ENCODE measurements around the gene C6orf136. TPM values are rescaled to one million over a fixed set of nuclear protein-coding genes. Genes with fewer than 3 reads are reported as not detected.

C6orf136 gene
- total and polyA plus RNA-seq, 9 of the 15 experiments (the other 6 are each of a cell fraction or from before 2014, with no cell fraction given) = 14.1 to 63.1 (median 18.4) TPM

DNA sequence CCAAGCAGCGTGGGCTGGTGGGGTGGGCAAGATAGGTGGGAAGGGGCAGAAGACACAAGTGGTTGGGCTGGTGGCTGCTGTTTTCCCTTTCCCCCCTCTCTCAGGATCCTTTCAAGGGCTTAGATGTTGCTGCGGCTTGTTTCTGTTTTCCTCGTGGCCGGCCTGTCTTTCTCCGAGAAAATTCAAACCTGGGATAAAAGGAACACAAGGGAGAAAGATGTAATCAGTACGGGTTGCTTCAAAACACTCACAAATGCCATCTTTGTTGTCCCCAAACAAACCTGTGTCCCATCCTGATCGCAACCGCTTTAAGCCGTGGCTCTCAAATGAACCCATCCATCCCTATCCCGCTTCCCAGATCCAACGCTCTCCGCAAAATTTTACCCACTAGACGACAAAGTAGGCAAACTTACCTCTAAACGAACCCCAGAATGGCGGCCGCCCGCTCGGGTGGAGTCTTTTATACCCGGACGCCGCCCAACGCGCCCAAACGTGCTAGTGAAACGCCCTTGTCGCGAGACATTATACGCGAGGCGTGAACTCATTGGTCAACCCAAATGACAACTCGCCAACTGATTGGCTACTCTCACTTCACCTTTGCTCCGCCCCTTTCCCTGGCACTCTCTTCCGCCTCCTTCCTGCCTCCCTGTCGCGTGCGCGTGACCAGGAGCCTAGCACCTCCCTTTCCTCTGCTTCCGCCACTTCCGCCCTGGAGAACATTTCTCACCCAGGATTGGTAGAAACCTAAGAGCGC, 29.9 kb upstream of the C6orf136 start, which contains the start of gene PPP1R10:
PPP1R10 (minus strand) TSS at position 433 of the 754 bp plus-strand sequence. CDS start 7,299 bp downstream, outside the sequence.
- Histone ChIP-seq H3K79me2 (ENCODE audit: control insufficient read depth, insufficient read depth, low read length) (peaks cover 76% of the 10 kb centered on the region), H3K4me3 (peak within 1 kb of the TSS; percentile 68), H3K27me3 (ENCODE audit: control insufficient read depth in 2 of 2, insufficient read depth in 2 of 2, low read length in 2 of 2) (no peaks in the 10 kb centered on the region), H3K9me1 (ENCODE audit: control insufficient read depth, insufficient read depth, low read length) (no peaks in the 10 kb centered on the region), H3K36me3 (ENCODE audit: control insufficient read depth, insufficient read depth, low read length) (peaks cover 69% of the 10 kb centered on the region), H3K4me2 (ENCODE audit: insufficient read depth, low read length) (peak within 1 kb of the TSS; percentile 99), H2AFZ (ENCODE audit: low read depth, low read length) (peak within 1 kb of the TSS; percentile 97), H3K27ac (ENCODE audit: extremely low read depth, low read depth, low read length) (peak within 1 kb of the TSS; percentile 99), H3K4me1 (replicated peaks in 1 of 2; ENCODE audit: control insufficient read depth in 2 of 2, insufficient read depth in 2 of 2, low read length in 2 of 2) (peaks cover 4 to 26% of the 10 kb centered on the region in 2 experiments; a peak in 4 of 5 replicates), H4K20me1 (replicated peaks; ENCODE audit: control insufficient read depth, insufficient read depth, low read length) (peaks cover 8% of the 10 kb centered on the region; the same call in 1 of the 2 replicates), H3K9me3 (replicated peaks; ENCODE audit: control insufficient read depth, insufficient read depth, low read depth, low read length) (no peaks in the 10 kb centered on the region), H3K9ac (ENCODE audit: insufficient read depth in 1 of 2, low read depth in 2 of 2, low read length in 2 of 2) (peak within 1 kb of the TSS; percentile 92 to 99)
- DNase-seq (ENCODE audit: extremely low read depth in 1 of 4, low spot score in 3 of 4) = peak; percentile 96 to 100 (median 98)
- WGBS (ENCODE audit: insufficient coverage, low coverage, missing lambda C conversion rate) = under 1% methylated on average over 40 of the region's 40 CpGs
- in situ Hi-C loops (cut with MboI) = no loop called here
- POLR2A ChIA-PET = interaction anchor here (0.6 to 1.8 kb wide), 15 partner anchors 9 to 266 kb away, joined by 3 to 8 read pairs (median 6); partner anchors contain the start of gene C6orf136
- CTCF ChIA-PET (ENCODE audit: low intra/inter-chr PET ratio) = no interaction called here
- ATAC-seq = peak; percentile 77
- intact Hi-C loops (cut with micrococcal nuclease) = loop anchor here (1.0 to 5.0 kb wide), 3 partner anchors 30 to 210 kb away; partner anchors contain the start of genes C6orf136 and MDC1
- FAIRE-seq = peak; percentile 99
- TSS peak; percentile 77 for BruUV-seq (replicated peaks)
- TF ChIP-seq ETV5 (CRISPR knock-in tag; IDR thresholded peaks at IDR 0.05; ENCODE audit: low read depth) (no peak; the same call in 1 of the 2 replicates), ZNF133 (CRISPR knock-in tag; IDR thresholded peaks at IDR 0.05) (0 out of 2 replicates have a peak, but pooled peaks have one; percentile 21), PYGO2 (tag; IDR thresholded peaks at IDR 0.05) (no peak; the same call in 1 of the 2 replicates), ZNF644 (tag; IDR thresholded peaks at IDR 0.05; ENCODE audit: low read depth) (no peak), RFX5 (IDR thresholded peaks at IDR 0.05; ENCODE audit: low read depth, low read length) (no peak), MEF2A (IDR thresholded peaks at IDR 0.05; ENCODE audit: control insufficient read depth, low read depth, low read length) (peak; percentile 37; the same call in 1 of the 2 replicates), FOSL1 (tag; conservative IDR thresholded peaks at IDR 0.05) (no peak), STAG1 (CRISPR knock-in tag; IDR thresholded peaks at IDR 0.05; ENCODE audit: borderline replicate concordance) (no peak), ASH1L (IDR thresholded peaks at IDR 0.05; ENCODE audit: borderline replicate concordance, low read depth, partially characterized antibody) (peak; percentile 94), CHD2 (IDR thresholded peaks at IDR 0.05; ENCODE audit: low read depth, low read length) (peak; percentile 98), ZNF766 (CRISPR knock-in tag; conservative IDR thresholded peaks at IDR 0.05) (0 out of 2 replicates have a peak, but pooled peaks have one; percentile 22), MXI1 (IDR thresholded peaks at IDR 0.05; ENCODE audit: low read depth, low read length) (no peak; the same call in 1 of the 2 replicates), PHF21A (IDR thresholded peaks at IDR 0.05; ENCODE audit: borderline replicate concordance, low read depth) (no peak), MEF2D (tag; conservative IDR thresholded peaks at IDR 0.05; ENCODE audit: low read depth) (peak; percentile 65)
- TF ChIP-seq, protein P1, sequence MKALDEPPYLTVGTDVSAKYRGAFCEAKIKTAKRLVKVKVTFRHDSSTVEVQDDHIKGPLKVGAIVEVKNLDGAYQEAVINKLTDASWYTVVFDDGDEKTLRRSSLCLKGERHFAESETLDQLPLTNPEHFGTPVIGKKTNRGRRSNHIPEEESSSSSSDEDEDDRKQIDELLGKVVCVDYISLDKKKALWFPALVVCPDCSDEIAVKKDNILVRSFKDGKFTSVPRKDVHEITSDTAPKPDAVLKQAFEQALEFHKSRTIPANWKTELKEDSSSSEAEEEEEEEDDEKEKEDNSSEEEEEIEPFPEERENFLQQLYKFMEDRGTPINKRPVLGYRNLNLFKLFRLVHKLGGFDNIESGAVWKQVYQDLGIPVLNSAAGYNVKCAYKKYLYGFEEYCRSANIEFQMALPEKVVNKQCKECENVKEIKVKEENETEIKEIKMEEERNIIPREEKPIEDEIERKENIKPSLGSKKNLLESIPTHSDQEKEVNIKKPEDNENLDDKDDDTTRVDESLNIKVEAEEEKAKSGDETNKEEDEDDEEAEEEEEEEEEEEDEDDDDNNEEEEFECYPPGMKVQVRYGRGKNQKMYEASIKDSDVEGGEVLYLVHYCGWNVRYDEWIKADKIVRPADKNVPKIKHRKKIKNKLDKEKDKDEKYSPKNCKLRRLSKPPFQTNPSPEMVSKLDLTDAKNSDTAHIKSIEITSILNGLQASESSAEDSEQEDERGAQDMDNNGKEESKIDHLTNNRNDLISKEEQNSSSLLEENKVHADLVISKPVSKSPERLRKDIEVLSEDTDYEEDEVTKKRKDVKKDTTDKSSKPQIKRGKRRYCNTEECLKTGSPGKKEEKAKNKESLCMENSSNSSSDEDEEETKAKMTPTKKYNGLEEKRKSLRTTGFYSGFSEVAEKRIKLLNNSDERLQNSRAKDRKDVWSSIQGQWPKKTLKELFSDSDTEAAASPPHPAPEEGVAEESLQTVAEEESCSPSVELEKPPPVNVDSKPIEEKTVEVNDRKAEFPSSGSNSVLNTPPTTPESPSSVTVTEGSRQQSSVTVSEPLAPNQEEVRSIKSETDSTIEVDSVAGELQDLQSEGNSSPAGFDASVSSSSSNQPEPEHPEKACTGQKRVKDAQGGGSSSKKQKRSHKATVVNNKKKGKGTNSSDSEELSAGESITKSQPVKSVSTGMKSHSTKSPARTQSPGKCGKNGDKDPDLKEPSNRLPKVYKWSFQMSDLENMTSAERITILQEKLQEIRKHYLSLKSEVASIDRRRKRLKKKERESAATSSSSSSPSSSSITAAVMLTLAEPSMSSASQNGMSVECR (CRISPR knock-in tag; IDR thresholded peaks at IDR 0.05) = no peak; the same call in 1 of the 2 replicates
- TF ChIP-seq, protein P2, sequence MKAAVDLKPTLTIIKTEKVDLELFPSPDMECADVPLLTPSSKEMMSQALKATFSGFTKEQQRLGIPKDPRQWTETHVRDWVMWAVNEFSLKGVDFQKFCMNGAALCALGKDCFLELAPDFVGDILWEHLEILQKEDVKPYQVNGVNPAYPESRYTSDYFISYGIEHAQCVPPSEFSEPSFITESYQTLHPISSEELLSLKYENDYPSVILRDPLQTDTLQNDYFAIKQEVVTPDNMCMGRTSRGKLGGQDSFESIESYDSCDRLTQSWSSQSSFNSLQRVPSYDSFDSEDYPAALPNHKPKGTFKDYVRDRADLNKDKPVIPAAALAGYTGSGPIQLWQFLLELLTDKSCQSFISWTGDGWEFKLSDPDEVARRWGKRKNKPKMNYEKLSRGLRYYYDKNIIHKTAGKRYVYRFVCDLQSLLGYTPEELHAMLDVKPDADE (conservative IDR thresholded peaks at IDR 0.05; ENCODE audit: control insufficient read depth, low read depth, low read length) = peak; percentile 95

All from K562 (cell line).